Astrocyte (in vitro differentiated cells and primary cell): ENCODE data around the gene ARHGAP24.
"Not testable (repeated sequence)": the region's sequence is repeated elsewhere in the genome, so short reads cannot be mapped to it uniquely, and the experiment has no call there.

Source experiments
- EZH2 ChIP-seq: IDR thresholded peaks from 2 replicates; pipeline ENCODE4 v1.6.1; 2012; ENCODE audit warnings: mild to moderate bottlenecking, low read length, inconsistent platforms; ENCODE audit not compliant: insufficient read depth
- TF ChIP-seq, protein P1 (sequence below): IDR thresholded peaks from 2 replicates; pipeline ENCODE4 v1.5.1; 2011; ENCODE audit warnings: low read depth, mild to moderate bottlenecking, inconsistent platforms, low read length, moderate library complexity; ENCODE audit not compliant: insufficient read depth

DNA sequence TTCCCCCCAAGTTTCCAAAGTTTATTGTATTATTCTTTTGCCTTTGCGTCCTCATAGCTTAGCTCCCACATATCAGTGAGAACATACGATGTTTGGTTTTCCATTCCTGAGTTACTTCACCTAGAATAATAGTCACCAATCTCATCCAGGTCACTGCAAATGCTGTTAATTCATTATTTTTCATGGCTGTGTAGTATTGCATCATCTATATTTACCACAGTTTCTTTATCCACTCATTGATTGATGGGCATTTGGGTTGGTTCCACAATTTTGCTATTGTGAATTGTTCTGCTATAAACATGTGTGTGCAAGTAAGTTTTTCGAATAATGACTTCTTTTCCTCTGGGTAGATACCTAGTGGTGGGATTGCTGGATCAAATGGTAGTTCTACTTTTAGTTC is 43.6 kb downstream of the ARHGAP24 start:
- TF ChIP-seq, protein P1, sequence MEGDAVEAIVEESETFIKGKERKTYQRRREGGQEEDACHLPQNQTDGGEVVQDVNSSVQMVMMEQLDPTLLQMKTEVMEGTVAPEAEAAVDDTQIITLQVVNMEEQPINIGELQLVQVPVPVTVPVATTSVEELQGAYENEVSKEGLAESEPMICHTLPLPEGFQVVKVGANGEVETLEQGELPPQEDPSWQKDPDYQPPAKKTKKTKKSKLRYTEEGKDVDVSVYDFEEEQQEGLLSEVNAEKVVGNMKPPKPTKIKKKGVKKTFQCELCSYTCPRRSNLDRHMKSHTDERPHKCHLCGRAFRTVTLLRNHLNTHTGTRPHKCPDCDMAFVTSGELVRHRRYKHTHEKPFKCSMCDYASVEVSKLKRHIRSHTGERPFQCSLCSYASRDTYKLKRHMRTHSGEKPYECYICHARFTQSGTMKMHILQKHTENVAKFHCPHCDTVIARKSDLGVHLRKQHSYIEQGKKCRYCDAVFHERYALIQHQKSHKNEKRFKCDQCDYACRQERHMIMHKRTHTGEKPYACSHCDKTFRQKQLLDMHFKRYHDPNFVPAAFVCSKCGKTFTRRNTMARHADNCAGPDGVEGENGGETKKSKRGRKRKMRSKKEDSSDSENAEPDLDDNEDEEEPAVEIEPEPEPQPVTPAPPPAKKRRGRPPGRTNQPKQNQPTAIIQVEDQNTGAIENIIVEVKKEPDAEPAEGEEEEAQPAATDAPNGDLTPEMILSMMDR = not testable (repeated sequence)
- not testable (repeated sequence) for TF ChIP-seq EZH2
